Stomach (tissue), 9 donors: ENCODE data around the gene MICAL2. TPM values are rescaled to one million over a fixed set of nuclear protein-coding genes. Genes with fewer than 3 reads are reported as not detected.

Experiments
- DNase-seq, 2 donors: peaks; one replicate each; pipeline versions ENCODE4 v3.0.0 to v3.0.0-alpha.2; 2013 to 2019
- H3K27ac ChIP-seq, 5 donors: fragments of 200-600 bp in 4 of 5; sonication (generic) in 4 of 5; one replicate each; pipeline ENCODE4 v1.5.1; 2013 to 2019; ENCODE audit warnings: mild to moderate bottlenecking in 1 of 5, moderate library complexity in 1 of 5
- H3K27me3 ChIP-seq, 3 donors: fragments of 200-600 bp; sonication (generic); one replicate each; pipeline ENCODE4 v1.5.1; 2017 to 2019; ENCODE audit warnings: mixed run types in 1 of 3
- H3K36me3 ChIP-seq, 4 donors: fragments of 200-600 bp; sonication (generic); 1 replicate in 3 of 4; 2 replicates in 1 of 4; pipeline ENCODE4 v1.5.1; 2016 to 2019
- H3K4me1 ChIP-seq, 4 donors: fragments of 200-600 bp; sonication (generic); one replicate each; pipeline ENCODE4 v1.5.1; 2016 to 2019
- H3K4me3 ChIP-seq, 4 donors: fragments of 200-600 bp; sonication (generic) in 3 of 4; one replicate each; pipeline ENCODE4 v1.5.1; 2016 to 2019; ENCODE audit warnings: mild to moderate bottlenecking in 1 of 4
- H3K9me3 ChIP-seq, 4 donors: fragments of 200-600 bp; sonication (generic); one replicate each; pipeline ENCODE4 v1.5.1; 2016 to 2019
- EP300 ChIP-seq: sonication (generic); formaldehyde crosslinking; IDR thresholded peaks from one replicate; pipeline ENCODE4 v1.6.1; 2017; ENCODE audit warnings: antibody characterized with exemption
- POLR2A ChIP-seq, 4 donors: fragments of 450-650 bp; IDR thresholded peaks; one replicate each; pipeline ENCODE4 v1.6.1; 2016; ENCODE audit warnings: antibody characterized with exemption in 4 of 4, control low read depth in 2 of 4, mild to moderate bottlenecking in 1 of 4, moderate library complexity in 1 of 4
- POLR2AphosphoS5 ChIP-seq, 3 donors: sonication (generic); formaldehyde crosslinking; IDR thresholded peaks; one replicate each; pipeline ENCODE4 v1.6.1; 2016; ENCODE audit warnings: antibody characterized with exemption in 3 of 3
- WGBS, 5 donors: extraction: QIAGEN DNeasy Blood & Tissue Kit in 3 of 5; methylation state at CpG; one replicate each; pipeline versions ENCODE4 v1.1.5 to v1.1.7; 2013 to 2018; 5-methylcytosine and 5-hydroxymethylcytosine counted together
- intact Hi-C: fragments of 100-400 bp; cut with DNase I; formaldehyde crosslinking; loops from one replicate; pipeline ENCODE4 v1.15.1; 2023; ENCODE audit warnings: low total_unique reads
- polyA plus RNA-seq, 3 donors: library from polyadenylated mRNA; stranded (reverse); fragments of 200-250 nt; gene quantifications; one replicate each; pipeline ENCODE4 v1.2.3, GENCODE V29; 2013
- total RNA-seq, 5 donors: library from RNA; depleted of rRNA; stranded (reverse); fragments of >200 nt; gene quantifications; one replicate each; pipeline versions ENCODE4 v1.1.0 to v1.2.3, GENCODE V29; 2014 to 2016
- TF ChIP-seq, protein P1 (sequence below), 7 experiments: fragments of 450-650 bp in 4 of 7; fragments of 200-600 bp in 3 of 7; sonication (generic) in 3 of 7; IDR thresholded peaks; one replicate each; pipeline ENCODE4 v1.5.1; 2016 to 2019; ENCODE audit warnings: antibody characterized with exemption in 7 of 7, control low read depth in 2 of 7, mild to moderate bottlenecking in 1 of 7
- donor health status: healthy with polysubstance abuse.
- donor health status: Bipolar disorder and iron deficiency.
- donor health status: healthy.

The MICAL2 gene
- total and polyA plus RNA-seq, 8 donors: 11.2 to 165 (median 83.3) TPM

DNA sequence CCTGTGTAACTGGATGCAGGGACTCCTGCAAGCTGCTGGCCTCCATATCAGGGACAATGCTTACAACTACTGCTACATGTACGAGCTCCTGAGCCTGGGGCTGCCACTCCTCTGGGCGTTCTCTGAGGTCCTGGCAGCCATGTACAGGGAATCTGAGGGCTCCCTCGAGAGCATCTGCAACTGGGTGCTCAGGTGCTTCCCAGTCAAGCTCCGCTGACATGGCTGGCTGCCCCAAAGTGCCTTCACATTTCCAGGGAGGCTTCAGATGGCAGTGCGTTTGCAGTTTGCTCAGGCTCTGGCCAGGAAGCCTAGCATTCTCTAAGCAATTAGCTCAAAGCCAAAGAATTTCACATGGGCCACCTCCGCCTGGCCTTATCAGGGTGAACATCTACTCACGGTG is 149.6 kb downstream of the MICAL2 start:
- no peak for DNase-seq
- H3K4me1 ChIP-seq: peaks cover 0 to 19% (median 9%) of the 10 kb centered on the region in 4 donors
- no peak overlapping the region for H3K27ac ChIP-seq
- H3K27me3 ChIP-seq: no peaks in the 10 kb centered on the region
- WGBS, 5 donors: 75 to 82% (median 80%) methylated on average over 7 of the region's 7 CpGs
- TF ChIP-seq POLR2AphosphoS5 (IDR thresholded peaks at IDR 0.05): no peak
- no peak for TF ChIP-seq EP300
- TF ChIP-seq, protein P1, sequence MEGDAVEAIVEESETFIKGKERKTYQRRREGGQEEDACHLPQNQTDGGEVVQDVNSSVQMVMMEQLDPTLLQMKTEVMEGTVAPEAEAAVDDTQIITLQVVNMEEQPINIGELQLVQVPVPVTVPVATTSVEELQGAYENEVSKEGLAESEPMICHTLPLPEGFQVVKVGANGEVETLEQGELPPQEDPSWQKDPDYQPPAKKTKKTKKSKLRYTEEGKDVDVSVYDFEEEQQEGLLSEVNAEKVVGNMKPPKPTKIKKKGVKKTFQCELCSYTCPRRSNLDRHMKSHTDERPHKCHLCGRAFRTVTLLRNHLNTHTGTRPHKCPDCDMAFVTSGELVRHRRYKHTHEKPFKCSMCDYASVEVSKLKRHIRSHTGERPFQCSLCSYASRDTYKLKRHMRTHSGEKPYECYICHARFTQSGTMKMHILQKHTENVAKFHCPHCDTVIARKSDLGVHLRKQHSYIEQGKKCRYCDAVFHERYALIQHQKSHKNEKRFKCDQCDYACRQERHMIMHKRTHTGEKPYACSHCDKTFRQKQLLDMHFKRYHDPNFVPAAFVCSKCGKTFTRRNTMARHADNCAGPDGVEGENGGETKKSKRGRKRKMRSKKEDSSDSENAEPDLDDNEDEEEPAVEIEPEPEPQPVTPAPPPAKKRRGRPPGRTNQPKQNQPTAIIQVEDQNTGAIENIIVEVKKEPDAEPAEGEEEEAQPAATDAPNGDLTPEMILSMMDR (IDR thresholded peaks at IDR 0.05): no peak
- TF ChIP-seq POLR2A (IDR thresholded peaks at IDR 0.05): no peak
- no peaks in the 10 kb centered on the region for H3K9me3 ChIP-seq
- peaks cover 52 to 97% (median 91%) of the 10 kb centered on the region in 4 donors for H3K36me3 ChIP-seq
- intact Hi-C loops: no loop called here
- H3K4me3 ChIP-seq: no peak overlapping the region

DNA sequence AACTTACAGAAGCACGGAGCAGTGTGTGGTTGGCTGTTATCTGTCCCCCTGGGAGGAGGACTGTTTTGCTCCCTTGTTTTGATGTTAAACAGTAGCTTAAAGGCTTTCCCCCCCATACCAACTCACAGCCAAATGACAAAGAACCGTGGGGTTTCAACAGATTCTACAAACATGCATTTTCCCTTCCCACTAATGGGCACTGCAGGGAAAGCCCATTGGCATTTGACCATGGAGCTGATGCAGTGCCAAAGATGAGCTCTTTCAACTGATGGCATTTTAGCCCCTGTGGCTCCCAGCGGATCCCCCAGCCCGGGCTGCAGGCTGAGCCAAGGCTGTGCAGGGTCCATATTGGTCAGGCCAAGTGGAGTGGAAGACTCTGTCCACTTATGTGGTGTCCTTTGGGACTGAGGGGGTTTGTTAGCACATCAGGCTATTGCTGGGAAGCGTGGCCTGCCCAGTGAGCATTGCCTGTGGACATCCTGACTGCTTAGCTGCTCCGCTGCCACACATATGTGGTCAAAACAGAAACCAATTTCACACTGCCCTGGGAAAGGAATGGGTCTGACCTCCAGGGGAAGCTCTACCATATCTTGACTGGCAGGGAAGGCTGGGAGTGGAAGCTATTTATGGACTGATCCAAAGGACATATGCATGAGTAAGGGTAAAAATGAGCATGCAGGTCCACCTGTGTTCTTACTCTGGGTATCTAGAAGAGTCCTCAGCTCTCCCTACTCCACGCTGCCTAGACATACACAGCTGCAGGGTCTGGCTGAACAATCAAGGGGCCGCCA is 150.5 kb downstream of the MICAL2 start:
- 87 to 94% (median 93%) methylated on average over 5 to 8 of the region's 8 CpGs for WGBS, 5 donors
- DNase-seq: no peak
- Histone ChIP-seq H3K9me3 (no peaks in the 10 kb centered on the region), H3K4me3 (no peak overlapping the region), H3K27me3 (no peaks in the 10 kb centered on the region), H3K4me1 (peaks cover 8 to 19% (median 10%) of the 10 kb centered on the region in 4 donors), H3K36me3 (peaks cover 52 to 87% (median 83%) of the 10 kb centered on the region in 4 donors), H3K27ac (no peak overlapping the region)
- TF ChIP-seq EP300 (no peak), POLR2A (IDR thresholded peaks at IDR 0.05) (no peak), POLR2AphosphoS5 (IDR thresholded peaks at IDR 0.05) (no peak)
- TF ChIP-seq, protein P1 (IDR thresholded peaks at IDR 0.05): no peak
- intact Hi-C loops: no loop called here

DNA sequence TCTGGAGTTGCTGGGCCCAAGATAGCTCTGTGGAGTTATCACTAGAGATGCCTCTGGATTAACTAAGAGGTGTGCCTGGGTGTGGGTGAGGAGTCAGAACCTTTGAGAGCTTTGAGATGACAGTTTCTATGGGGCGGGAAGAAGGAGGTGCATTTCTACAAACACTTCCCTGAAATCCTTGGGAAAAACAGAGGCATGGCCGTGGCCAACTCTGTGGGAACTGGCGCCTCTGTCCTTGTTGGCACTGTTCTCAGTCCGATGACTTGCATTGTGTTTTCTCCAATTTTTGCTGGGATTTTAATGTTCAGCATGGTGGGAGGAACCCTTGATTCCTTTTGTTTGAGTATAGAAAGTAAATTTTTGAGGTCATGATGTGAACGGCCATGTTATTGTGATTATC is 151.2 kb downstream of the MICAL2 start:
- Histone ChIP-seq H3K27me3 (no peaks in the 10 kb centered on the region), H3K4me3 (no peak overlapping the region), H3K9me3 (no peaks in the 10 kb centered on the region), H3K4me1 (peaks cover 8 to 14% (median 12%) of the 10 kb centered on the region in 4 donors), H3K36me3 (peaks cover 51 to 81% (median 77%) of the 10 kb centered on the region in 4 donors), H3K27ac (no peak overlapping the region)
- no peak for DNase-seq
- TF ChIP-seq POLR2AphosphoS5 (IDR thresholded peaks at IDR 0.05) (no peak), EP300 (no peak), POLR2A (IDR thresholded peaks at IDR 0.05) (no peak)
- TF ChIP-seq, protein P1 (IDR thresholded peaks at IDR 0.05): no peak
- intact Hi-C loops: no loop called here
- WGBS, 5 donors: 90 to 97% (median 96%) methylated on average over 5 of the region's 5 CpGs

DNA sequence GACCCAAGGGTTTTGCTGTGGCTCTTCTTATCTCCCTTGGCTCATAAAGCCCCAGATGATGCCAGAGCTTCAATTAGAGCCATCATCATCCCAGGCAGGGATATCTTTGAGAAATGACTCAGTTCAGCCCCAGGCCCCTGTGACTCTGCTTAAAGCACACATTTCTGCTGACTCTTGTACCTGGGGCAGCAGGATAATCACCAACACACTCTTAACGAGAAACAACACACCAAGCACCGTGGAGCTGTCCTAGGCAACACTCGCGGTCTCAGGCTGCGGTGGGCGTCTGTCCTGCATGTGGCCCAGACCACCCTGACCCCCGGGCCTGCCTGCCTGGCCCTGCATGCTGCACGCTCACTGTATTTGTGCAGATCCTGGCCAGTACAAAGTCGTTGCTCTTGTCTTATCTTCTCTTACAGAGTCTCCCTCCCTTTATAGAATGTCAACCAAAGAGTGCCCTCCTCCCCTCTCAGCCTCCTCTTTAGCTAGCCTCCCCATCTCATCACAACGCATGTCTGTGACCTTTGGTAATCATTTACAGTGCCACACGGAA is 152.8 kb downstream of the MICAL2 start:
- WGBS, 5 donors: 63 to 72% (median 67%) methylated on average over 11 of the region's 11 CpGs
- Histone ChIP-seq H3K4me3 (no peak overlapping the region), H3K9me3 (no peaks in the 10 kb centered on the region), H3K4me1 (peaks cover 0 to 24% (median 5%) of the 10 kb centered on the region in 4 donors), H3K36me3 (peaks cover 37 to 65% (median 60%) of the 10 kb centered on the region in 4 donors), H3K27me3 (no peaks in the 10 kb centered on the region), H3K27ac (no peak overlapping the region)
- intact Hi-C loops: no loop called here
- TF ChIP-seq POLR2A (IDR thresholded peaks at IDR 0.05) (no peak), POLR2AphosphoS5 (IDR thresholded peaks at IDR 0.05) (no peak), EP300 (no peak)
- TF ChIP-seq, protein P1 (IDR thresholded peaks at IDR 0.05): no peak
- DNase-seq: no peak
